Gastrocnemius medialis (tissue), 4 donors: ENCODE data around the gene DPYSL5.

Experiments used
- POLR2A ChIP-seq, 2 donors: fragments of 450-650 bp; IDR thresholded peaks; one replicate each; pipeline ENCODE4 v1.6.1; 2017; ENCODE audit warnings: antibody characterized with exemption in 2 of 2, mild to moderate bottlenecking in 2 of 2, moderate library complexity in 2 of 2
- TF ChIP-seq, protein P1 (sequence below), 5 experiments: fragments of 450-650 bp in 3 of 5; fragments of 200-600 bp in 2 of 5; sonication (generic) in 2 of 5; IDR thresholded peaks in 4 of 5; conservative IDR thresholded peaks in 1 of 5; 1 replicate in 4 of 5; 2 replicates in 1 of 5; pipeline ENCODE4 v1.5.1; 2016 to 2019; ENCODE audit warnings: antibody characterized with exemption in 5 of 5, mild to moderate bottlenecking in 3 of 5, moderate library complexity in 3 of 5

DNA sequence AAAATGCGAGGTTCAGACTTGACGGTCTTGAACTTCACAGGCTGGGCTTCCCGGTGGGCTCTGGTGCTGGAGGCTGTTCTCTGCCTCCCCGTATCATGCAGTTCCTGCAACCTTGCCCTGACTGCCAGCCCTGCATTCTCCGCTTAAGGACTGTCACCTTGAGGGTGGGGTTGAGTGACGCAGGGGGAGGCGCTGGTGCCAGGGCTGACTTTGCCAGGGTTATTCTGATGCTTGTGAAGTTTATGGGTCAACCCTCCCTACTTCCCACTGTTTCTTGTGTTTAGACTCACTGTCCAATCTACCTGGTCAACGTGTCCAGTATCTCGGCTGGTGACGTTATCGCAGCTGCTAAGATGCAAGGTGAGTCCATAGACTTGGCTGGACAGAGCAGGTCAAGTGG, 85.0 kb downstream of the DPYSL5 start:
- TF ChIP-seq, protein P1, sequence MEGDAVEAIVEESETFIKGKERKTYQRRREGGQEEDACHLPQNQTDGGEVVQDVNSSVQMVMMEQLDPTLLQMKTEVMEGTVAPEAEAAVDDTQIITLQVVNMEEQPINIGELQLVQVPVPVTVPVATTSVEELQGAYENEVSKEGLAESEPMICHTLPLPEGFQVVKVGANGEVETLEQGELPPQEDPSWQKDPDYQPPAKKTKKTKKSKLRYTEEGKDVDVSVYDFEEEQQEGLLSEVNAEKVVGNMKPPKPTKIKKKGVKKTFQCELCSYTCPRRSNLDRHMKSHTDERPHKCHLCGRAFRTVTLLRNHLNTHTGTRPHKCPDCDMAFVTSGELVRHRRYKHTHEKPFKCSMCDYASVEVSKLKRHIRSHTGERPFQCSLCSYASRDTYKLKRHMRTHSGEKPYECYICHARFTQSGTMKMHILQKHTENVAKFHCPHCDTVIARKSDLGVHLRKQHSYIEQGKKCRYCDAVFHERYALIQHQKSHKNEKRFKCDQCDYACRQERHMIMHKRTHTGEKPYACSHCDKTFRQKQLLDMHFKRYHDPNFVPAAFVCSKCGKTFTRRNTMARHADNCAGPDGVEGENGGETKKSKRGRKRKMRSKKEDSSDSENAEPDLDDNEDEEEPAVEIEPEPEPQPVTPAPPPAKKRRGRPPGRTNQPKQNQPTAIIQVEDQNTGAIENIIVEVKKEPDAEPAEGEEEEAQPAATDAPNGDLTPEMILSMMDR (IDR thresholded peaks at IDR 0.05 in 4 of 5, conservative IDR thresholded peaks at IDR 0.05 in 1 of 5), result no peak
- TF ChIP-seq POLR2A (IDR thresholded peaks at IDR 0.05), result no peak
